Transverse colon (tissue), 4 donors: ENCODE data around the gene LMX1B. TPM values are rescaled to one million over a fixed set of nuclear protein-coding genes. Genes with fewer than 3 reads are reported as not detected.

Experiments used
- DNase-seq: peaks from one replicate; pipeline ENCODE4 v3.0.0-alpha.2; 2019
- H3K27ac ChIP-seq, 4 donors: fragments of 200-600 bp; sonication (generic); 2 replicates each; pipeline ENCODE4 v1.5.1; 2016 to 2018; ENCODE audit warnings: inconsistent platforms in 4 of 4
- H3K27me3 ChIP-seq: fragments of 200-600 bp; sonication (generic); 2 replicates; pipeline ENCODE4 v1.5.1; 2017; ENCODE audit warnings: inconsistent platforms
- H3K36me3 ChIP-seq, 4 donors: fragments of 200-600 bp; sonication (generic); 2 replicates each; pipeline ENCODE4 v1.5.1; 2017 to 2019; ENCODE audit warnings: inconsistent platforms in 4 of 4
- H3K4me1 ChIP-seq, 4 donors: fragments of 200-600 bp; sonication (generic); 2 replicates each; pipeline ENCODE4 v1.5.1; 2017 to 2020; ENCODE audit warnings: inconsistent platforms in 4 of 4
- H3K4me3 ChIP-seq, 4 donors: fragments of 200-600 bp; sonication (generic); 1 replicate in 1 of 4; 2 replicates in 3 of 4; pipeline versions ENCODE4 v1.5.1 to v1.6.1; 2017 to 2019; ENCODE audit warnings: inconsistent platforms in 4 of 4
- H3K9me3 ChIP-seq, 2 donors: fragments of 200-600 bp; sonication (generic); 2 replicates each; pipeline ENCODE4 v1.5.1; 2017 to 2019; ENCODE audit warnings: inconsistent platforms in 2 of 2
- CTCF ChIP-seq, 5 experiments: fragments of 200-600 bp in 3 of 5; fragments of 450-650 bp in 2 of 5; sonication (generic) in 3 of 5; IDR thresholded peaks; 1 replicate in 2 of 5; 2 replicates in 3 of 5; pipeline ENCODE4 v1.5.1; 2016 to 2017; ENCODE audit warnings: antibody characterized with exemption in 5 of 5, inconsistent platforms in 3 of 5, mild to moderate bottlenecking in 2 of 5, moderate library complexity in 1 of 5
- EP300 ChIP-seq: sonication (generic); formaldehyde crosslinking; IDR thresholded peaks from one replicate; pipeline ENCODE4 v1.6.1; 2017; ENCODE audit warnings: antibody characterized with exemption, low read depth
- POLR2A ChIP-seq: fragments of 450-650 bp; IDR thresholded peaks from one replicate; pipeline ENCODE4 v1.6.1; 2016; ENCODE audit warnings: antibody characterized with exemption, mild to moderate bottlenecking, moderate library complexity
- POLR2AphosphoS5 ChIP-seq, 3 donors: sonication (generic); formaldehyde crosslinking; IDR thresholded peaks; one replicate each; pipeline ENCODE4 v1.6.1; 2016; ENCODE audit warnings: antibody characterized with exemption in 3 of 3
- WGBS, 2 donors: methylation state at CpG; one replicate each; pipeline ENCODE4 v1.1.5; 2018; ENCODE audit warnings: low coverage in 1 of 2; 5-methylcytosine and 5-hydroxymethylcytosine counted together
- in situ Hi-C, 4 donors: fragments of 200-750 bp; cut with MboI; loops; one replicate each; pipeline versions ENCODE4 v1.15.0 to v1.15.1; 2017; ENCODE audit warnings: low sequenced_read_pairs in 3 of 4, low pct_ligation_motif_present in 1 of 4, low pct_unique_long_range_greater_than_20kb in 1 of 4
- intact Hi-C: fragments of 100-400 bp; cut with DNase I; formaldehyde crosslinking; loops from one replicate; pipeline ENCODE4 v1.15.1; 2023; ENCODE audit warnings: low total_unique reads
- total RNA-seq, 4 donors: library from RNA; depleted of rRNA; stranded (reverse); fragments of >200 nt; gene quantifications; one replicate each; pipeline ENCODE4 v1.1.0, GENCODE V29; 2016

LMX1B gene
- total RNA-seq, 4 donors from 2014 or later = 0.64 TPM; not detected in 3

- Histone ChIP-seq H3K27me3 (peaks cover 63% of the 10 kb centered on the region), H3K4me1 (no peaks in the 10 kb centered on the region), H3K36me3 (no peaks in the 10 kb centered on the region), H3K27ac (no peak overlapping the region), H3K4me3 (no peak overlapping the region), H3K9me3 (no peaks in the 10 kb centered on the region)
- no peak for TF ChIP-seq CTCF (IDR thresholded peaks at IDR 0.05)
- no peak for TF ChIP-seq EP300
- no peak for TF ChIP-seq POLR2AphosphoS5 (IDR thresholded peaks at IDR 0.05)
- TF ChIP-seq POLR2A = no peak
- intact Hi-C loops (no loop called here), in situ Hi-C loops (loop anchor here in 1 of 4 donors (25.0 kb wide), 1 partner anchor 183 kb away; no protein-coding TSS in a partner anchor)
- no peak for DNase-seq
- 74 to 76% methylated on average over 4 to 17 of the region's 17 CpGs for WGBS, 2 donors
Measured at GRCh38 chr9:126604059-126605055, 9.4 kb upstream of the LMX1B start.

DNA sequence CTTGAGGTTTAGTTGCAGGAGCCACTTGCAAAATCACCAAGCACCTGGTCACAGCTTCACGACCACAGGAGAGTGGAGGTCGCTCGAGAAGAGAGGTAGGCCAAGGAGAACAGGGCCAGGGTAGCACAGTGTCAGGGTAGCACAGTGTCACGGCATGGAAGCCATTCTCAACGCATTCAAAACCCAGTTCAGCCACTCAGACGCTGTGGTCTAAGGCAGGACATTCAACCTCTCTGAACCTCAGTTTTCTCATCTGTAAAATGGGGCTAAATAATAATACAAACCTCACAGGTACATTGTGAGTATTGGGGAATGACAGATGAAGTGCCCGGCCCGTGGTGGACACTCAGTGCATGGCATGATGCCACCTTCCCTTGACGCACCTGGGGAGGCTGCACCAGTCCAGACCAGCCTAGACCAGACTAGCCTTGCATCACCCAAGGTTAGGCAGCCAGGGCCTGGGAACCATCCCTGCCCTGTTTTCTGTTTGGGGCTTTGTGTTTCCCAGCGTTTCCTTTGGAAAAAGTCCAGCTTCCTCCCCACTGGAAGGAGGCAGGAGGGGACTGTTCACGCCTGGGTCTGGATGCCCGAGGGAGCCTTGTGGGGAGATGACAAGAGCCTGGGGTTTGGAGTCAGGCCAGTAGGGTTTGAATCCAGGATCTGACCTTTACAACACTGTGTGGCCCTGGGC, 7.8 kb upstream of the LMX1B start:
- TF ChIP-seq POLR2A (no peak), CTCF (IDR thresholded peaks at IDR 0.05) (no peak), EP300 (no peak), POLR2AphosphoS5 (IDR thresholded peaks at IDR 0.05) (no peak)
- H3K27me3 ChIP-seq = peaks cover 79% of the 10 kb centered on the region

DNA sequence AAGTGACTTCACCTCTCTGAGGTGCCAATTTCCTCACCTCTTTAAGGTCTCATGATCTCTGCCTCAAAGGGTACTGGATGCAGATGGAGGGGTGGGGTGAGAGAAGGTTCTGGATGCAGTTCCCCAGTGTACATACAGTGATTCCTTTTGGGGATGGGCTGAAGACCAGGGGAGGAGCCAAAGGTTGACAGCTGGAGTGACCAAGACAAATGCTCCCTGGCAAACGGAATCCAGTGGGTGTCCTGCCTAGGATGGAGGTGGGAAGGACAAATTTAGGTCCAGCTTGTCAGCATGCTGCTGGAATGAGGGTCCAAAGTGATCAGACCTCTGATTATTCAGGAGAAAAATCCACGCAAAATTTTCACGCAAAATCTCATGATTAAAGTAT, 7.3 kb upstream of the LMX1B start:
- 53% methylated on average over 3 of the region's 3 CpGs; no CpG with 5 or more reads in 1 of the 2 donors for WGBS, 2 donors

More for the DNA sequence above, 7.8 kb upstream of the LMX1B start:
- H3K36me3 ChIP-seq = no peaks in the 10 kb centered on the region
- intact Hi-C loops = no loop called here
- peaks cover 0 to 8% (median 3%) of the 10 kb centered on the region in 4 donors for H3K4me1 ChIP-seq
- no peak for DNase-seq
- no peak overlapping the region for H3K27ac ChIP-seq
- 53 to 57% methylated on average over 3 to 12 of the region's 12 CpGs for WGBS, 2 donors
- in situ Hi-C loops = loop anchor here in 1 of 4 donors (25.0 kb wide), 1 partner anchor 181 kb away; no protein-coding TSS in a partner anchor
- no peaks in the 10 kb centered on the region for H3K9me3 ChIP-seq
- no peak overlapping the region for H3K4me3 ChIP-seq

More for the DNA sequence above, 7.3 kb upstream of the LMX1B start:
- no peak for DNase-seq
- intact Hi-C loops (no loop called here), in situ Hi-C loops (loop anchor here in 1 of 4 donors (25.0 kb wide), 1 partner anchor 181 kb away; no protein-coding TSS in a partner anchor)
- peaks cover 0 to 13% (median 6%) of the 10 kb centered on the region in 4 donors for H3K4me1 ChIP-seq
- no peak overlapping the region for H3K4me3 ChIP-seq
- H3K36me3 ChIP-seq = no peaks in the 10 kb centered on the region
- TF ChIP-seq POLR2AphosphoS5 (IDR thresholded peaks at IDR 0.05) (no peak), CTCF (IDR thresholded peaks at IDR 0.05) (no peak), POLR2A (no peak), EP300 (no peak)
- H3K9me3 ChIP-seq = no peaks in the 10 kb centered on the region
- peaks cover 81% of the 10 kb centered on the region for H3K27me3 ChIP-seq
- no peak overlapping the region for H3K27ac ChIP-seq
